Measurements from ENCODE around the gene AOC3. TPM values are rescaled to one million over a fixed set of nuclear protein-coding genes. Genes with fewer than 3 reads are reported as not detected.

Gene AOC3
- total RNA-seq, 1 experiment from 2014 or later, result 0.26 TPM

GRCh38 chr17:42804918-42805367 lies 46.1 kb upstream of the AOC3 start:
- no peaks in the 10 kb centered on the region for H3K9me3 ChIP-seq (ENCODE audit: low read length)
- H3K27ac ChIP-seq (ENCODE audit: low read length), result peak overlapping the region; percentile 29; the same call in 1 of the 2 replicates
- intact Hi-C loops (cut with micrococcal nuclease), result no loop called here
- ATAC-seq (peak; percentile 68), DNase-seq (peak; percentile 30)
- H3K4me3 ChIP-seq (ENCODE audit: low read length), result no peak overlapping the region
- H3K36me3 ChIP-seq (ENCODE audit: low read depth, low read length), result no peaks in the 10 kb centered on the region
- POLR2A ChIA-PET (ENCODE audit: unreplicated experiment), result interaction anchor here (0.6 to 1.0 kb wide), 5 partner anchors 19 to 829 kb away, joined by 3 to 10 read pairs (median 5); partner anchors contain the start of gene BECN1
- H3K79me2 ChIP-seq (ENCODE audit: low read length), result no peaks in the 10 kb centered on the region
- no peaks in the 10 kb centered on the region for H4K20me1 ChIP-seq (ENCODE audit: low read length)
- TF ChIP-seq, protein P1, sequence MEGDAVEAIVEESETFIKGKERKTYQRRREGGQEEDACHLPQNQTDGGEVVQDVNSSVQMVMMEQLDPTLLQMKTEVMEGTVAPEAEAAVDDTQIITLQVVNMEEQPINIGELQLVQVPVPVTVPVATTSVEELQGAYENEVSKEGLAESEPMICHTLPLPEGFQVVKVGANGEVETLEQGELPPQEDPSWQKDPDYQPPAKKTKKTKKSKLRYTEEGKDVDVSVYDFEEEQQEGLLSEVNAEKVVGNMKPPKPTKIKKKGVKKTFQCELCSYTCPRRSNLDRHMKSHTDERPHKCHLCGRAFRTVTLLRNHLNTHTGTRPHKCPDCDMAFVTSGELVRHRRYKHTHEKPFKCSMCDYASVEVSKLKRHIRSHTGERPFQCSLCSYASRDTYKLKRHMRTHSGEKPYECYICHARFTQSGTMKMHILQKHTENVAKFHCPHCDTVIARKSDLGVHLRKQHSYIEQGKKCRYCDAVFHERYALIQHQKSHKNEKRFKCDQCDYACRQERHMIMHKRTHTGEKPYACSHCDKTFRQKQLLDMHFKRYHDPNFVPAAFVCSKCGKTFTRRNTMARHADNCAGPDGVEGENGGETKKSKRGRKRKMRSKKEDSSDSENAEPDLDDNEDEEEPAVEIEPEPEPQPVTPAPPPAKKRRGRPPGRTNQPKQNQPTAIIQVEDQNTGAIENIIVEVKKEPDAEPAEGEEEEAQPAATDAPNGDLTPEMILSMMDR (conservative IDR thresholded peaks at IDR 0.05; ENCODE audit: low read depth, low read length), result no peak
- TF ChIP-seq EZH2phosphoT487 (IDR thresholded peaks at IDR 0.05; ENCODE audit: borderline replicate concordance, low read length) (no peak), EZH2 (IDR thresholded peaks at IDR 0.05; ENCODE audit: low read length, unreplicated experiment) (no peak)
- no TSS peak for BruUV-seq (replicated peaks)
- no peaks in the 10 kb centered on the region for H3K27me3 ChIP-seq (ENCODE audit: low read length)
- no peak overlapping the region for H2AFZ ChIP-seq (ENCODE audit: low read length)
- CTCF ChIA-PET, result no interaction called here
- peaks cover 14% of the 10 kb centered on the region for H3K4me1 ChIP-seq (ENCODE audit: insufficient read depth, low read length)
- no peak overlapping the region for H3K9ac ChIP-seq (ENCODE audit: low read length)
- no peaks in the 10 kb centered on the region for H3F3A ChIP-seq (ENCODE audit: low read length, unreplicated experiment)
- no peaks in the 10 kb centered on the region for H3K9me2 ChIP-seq (replicated peaks; ENCODE audit: low read length)
- H3K4me2 ChIP-seq (ENCODE audit: low read length), result no peak overlapping the region

GRCh38 chr17:42806249-42806648 lies 44.8 kb upstream of the AOC3 start:
- Histone ChIP-seq H3K27ac (ENCODE audit: low read length) (no peak overlapping the region), H3K79me2 (ENCODE audit: low read length) (no peaks in the 10 kb centered on the region), H3K4me2 (ENCODE audit: low read length) (no peak overlapping the region), H4K20me1 (ENCODE audit: low read length) (no peaks in the 10 kb centered on the region), H3K36me3 (ENCODE audit: low read depth, low read length) (no peaks in the 10 kb centered on the region; the same call in 1 of the 2 replicates), H3K9me3 (ENCODE audit: low read length) (no peaks in the 10 kb centered on the region), H3F3A (ENCODE audit: low read length, unreplicated experiment) (no peaks in the 10 kb centered on the region), H3K9me2 (replicated peaks; ENCODE audit: low read length) (no peaks in the 10 kb centered on the region), H3K4me1 (ENCODE audit: insufficient read depth, low read length) (peaks cover 14% of the 10 kb centered on the region), H2AFZ (ENCODE audit: low read length) (no peak overlapping the region), H3K4me3 (ENCODE audit: low read length) (no peak overlapping the region), H3K27me3 (ENCODE audit: low read length) (no peaks in the 10 kb centered on the region), H3K9ac (ENCODE audit: low read length) (no peak overlapping the region)
- intact Hi-C loops (cut with micrococcal nuclease), result no loop called here
- no TSS peak for BruUV-seq (replicated peaks)
- DNase-seq (no peak), ATAC-seq (no peak)
- CTCF ChIA-PET, result no interaction called here
- TF ChIP-seq EZH2phosphoT487 (IDR thresholded peaks at IDR 0.05; ENCODE audit: borderline replicate concordance, low read length), result no peak
- POLR2A ChIA-PET (ENCODE audit: unreplicated experiment), result interaction anchor here (0.6 to 1.0 kb wide), 3 partner anchors 16 to 43 kb away, joined by 3 to 6 read pairs (median 3); partner anchors contain the start of gene BECN1

- Histone ChIP-seq H3K9me2 (replicated peaks; ENCODE audit: low read length) (no peaks in the 10 kb centered on the region), H2AFZ (ENCODE audit: low read length) (no peak overlapping the region), H3F3A (ENCODE audit: low read length, unreplicated experiment) (no peaks in the 10 kb centered on the region), H3K36me3 (ENCODE audit: low read depth, low read length) (peaks cover 3% of the 10 kb centered on the region; the same call in 1 of the 2 replicates), H3K4me2 (ENCODE audit: low read length) (no peak overlapping the region), H3K9ac (ENCODE audit: low read length) (no peak overlapping the region), H3K4me1 (ENCODE audit: insufficient read depth, low read length) (no peaks in the 10 kb centered on the region), H3K9me3 (ENCODE audit: low read length) (no peaks in the 10 kb centered on the region), H4K20me1 (ENCODE audit: low read length) (no peaks in the 10 kb centered on the region), H3K27ac (ENCODE audit: low read length) (no peak overlapping the region), H3K27me3 (ENCODE audit: low read length) (no peaks in the 10 kb centered on the region), H3K79me2 (ENCODE audit: low read length) (no peaks in the 10 kb centered on the region), H3K4me3 (ENCODE audit: low read length) (no peak overlapping the region)
- ChIA-PET CTCF (no interaction called here), POLR2A (ENCODE audit: unreplicated experiment) (no interaction called here)
- peak; percentile 48 for DNase-seq
- peak; percentile 50 for ATAC-seq
- no TSS peak for BruUV-seq (replicated peaks)
- intact Hi-C loops (cut with micrococcal nuclease), result no loop called here
- no peak for TF ChIP-seq EZH2 (IDR thresholded peaks at IDR 0.05; ENCODE audit: low read length, unreplicated experiment)
Measured at GRCh38 chr17:42809250-42809649, 41.7 kb upstream of the AOC3 start.
